ENCODE data around the gene SLC37A1. TPM values are rescaled to one million over a fixed set of nuclear protein-coding genes. Genes with fewer than 3 reads are reported as not detected.

Gene SLC37A1
- total and polyA plus RNA-seq, 4 donors = 2.0 to 7.2 (median 4.3) TPM

DNA sequence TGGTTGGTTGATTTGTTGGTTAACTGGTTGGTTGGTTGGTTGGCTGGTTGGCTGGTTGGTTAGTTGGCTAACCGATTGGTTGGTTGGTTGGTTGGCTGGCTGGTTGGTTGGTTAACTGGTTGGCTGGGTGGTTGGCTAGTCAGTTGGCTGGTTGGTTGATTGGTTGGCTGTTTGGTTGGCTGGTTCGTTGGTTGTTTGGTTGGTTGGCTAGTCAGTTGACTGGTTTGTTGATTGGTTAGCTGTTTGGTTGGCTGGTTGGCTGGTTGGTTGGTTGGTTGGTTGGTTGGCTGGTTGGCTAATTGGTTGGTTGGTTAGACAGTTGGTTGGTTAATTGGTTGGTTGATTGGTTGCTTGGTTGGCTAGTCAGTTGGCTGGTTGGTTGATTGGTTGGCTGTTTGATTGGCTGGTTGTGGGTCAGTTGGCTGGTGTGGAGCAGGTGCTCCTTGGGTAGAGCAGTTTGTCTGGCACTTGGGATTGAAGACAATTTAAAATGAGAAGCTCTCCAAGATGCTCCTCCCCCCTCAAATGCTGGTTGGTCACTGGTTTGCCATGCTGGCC, 24.6 kb upstream of the SLC37A1 start (continued):
- TF ChIP-seq, protein P1, sequence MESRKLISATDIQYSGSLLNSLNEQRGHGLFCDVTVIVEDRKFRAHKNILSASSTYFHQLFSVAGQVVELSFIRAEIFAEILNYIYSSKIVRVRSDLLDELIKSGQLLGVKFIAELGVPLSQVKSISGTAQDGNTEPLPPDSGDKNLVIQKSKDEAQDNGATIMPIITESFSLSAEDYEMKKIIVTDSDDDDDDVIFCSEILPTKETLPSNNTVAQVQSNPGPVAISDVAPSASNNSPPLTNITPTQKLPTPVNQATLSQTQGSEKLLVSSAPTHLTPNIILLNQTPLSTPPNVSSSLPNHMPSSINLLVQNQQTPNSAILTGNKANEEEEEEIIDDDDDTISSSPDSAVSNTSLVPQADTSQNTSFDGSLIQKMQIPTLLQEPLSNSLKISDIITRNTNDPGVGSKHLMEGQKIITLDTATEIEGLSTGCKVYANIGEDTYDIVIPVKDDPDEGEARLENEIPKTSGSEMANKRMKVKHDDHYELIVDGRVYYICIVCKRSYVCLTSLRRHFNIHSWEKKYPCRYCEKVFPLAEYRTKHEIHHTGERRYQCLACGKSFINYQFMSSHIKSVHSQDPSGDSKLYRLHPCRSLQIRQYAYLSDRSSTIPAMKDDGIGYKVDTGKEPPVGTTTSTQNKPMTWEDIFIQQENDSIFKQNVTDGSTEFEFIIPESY (IDR thresholded peaks at IDR 0.05) = no peak

- no peaks in the 10 kb centered on the region for H3K4me1 ChIP-seq (ENCODE audit: control insufficient read depth in 4 of 4, insufficient read depth in 4 of 4, low read length in 3 of 4)
- DNase-seq (ENCODE audit: low spot score) = no peak
- 85% methylated on average over 4 of the region's 4 CpGs for WGBS
- H3K4me3 ChIP-seq (ENCODE audit: low read depth in 1 of 3, low read length in 3 of 3) = no peak overlapping the region
- TF ChIP-seq YY1 (IDR thresholded peaks at IDR 0.05) = no peak
- TF ChIP-seq EGR1 (IDR thresholded peaks at IDR 0.05; ENCODE audit: low read depth in 2 of 2) = no peak
- no peak for TF ChIP-seq MAX (IDR thresholded peaks at IDR 0.05)
- TF ChIP-seq GABPA (IDR thresholded peaks at IDR 0.05 in 1 of 2, conservative IDR thresholded peaks at IDR 0.05 in 1 of 2) = no peak
- no peak for TF ChIP-seq SP1 (IDR thresholded peaks at IDR 0.05)
- H3K9me3 ChIP-seq (ENCODE audit: control insufficient read depth in 4 of 4, low read length in 3 of 4) = no peaks in the 10 kb centered on the region
- H3K27ac ChIP-seq (ENCODE audit: low read depth in 1 of 2, low read length in 2 of 2) = no peak overlapping the region
- no peaks in the 10 kb centered on the region for H3K27me3 ChIP-seq (ENCODE audit: control insufficient read depth in 4 of 4, insufficient read depth in 4 of 4, low read length in 3 of 4)
- no peak overlapping the region for H3K9ac ChIP-seq (ENCODE audit: low read depth in 1 of 2, low read length in 2 of 2)
- no peaks in the 10 kb centered on the region for H3K36me3 ChIP-seq (ENCODE audit: control insufficient read depth in 4 of 4, insufficient read depth in 3 of 4, low read depth in 1 of 4, low read length in 3 of 4)
These were observed 23.7 kb upstream of the SLC37A1 start for GRCh38 chr21:42489991-42490390.

GRCh38 chr21:42490720-42491119, 22.9 kb upstream of the SLC37A1 start:
- TF ChIP-seq FOXA1 (IDR thresholded peaks at IDR 0.05) = no peak
- TF ChIP-seq, protein P2, sequence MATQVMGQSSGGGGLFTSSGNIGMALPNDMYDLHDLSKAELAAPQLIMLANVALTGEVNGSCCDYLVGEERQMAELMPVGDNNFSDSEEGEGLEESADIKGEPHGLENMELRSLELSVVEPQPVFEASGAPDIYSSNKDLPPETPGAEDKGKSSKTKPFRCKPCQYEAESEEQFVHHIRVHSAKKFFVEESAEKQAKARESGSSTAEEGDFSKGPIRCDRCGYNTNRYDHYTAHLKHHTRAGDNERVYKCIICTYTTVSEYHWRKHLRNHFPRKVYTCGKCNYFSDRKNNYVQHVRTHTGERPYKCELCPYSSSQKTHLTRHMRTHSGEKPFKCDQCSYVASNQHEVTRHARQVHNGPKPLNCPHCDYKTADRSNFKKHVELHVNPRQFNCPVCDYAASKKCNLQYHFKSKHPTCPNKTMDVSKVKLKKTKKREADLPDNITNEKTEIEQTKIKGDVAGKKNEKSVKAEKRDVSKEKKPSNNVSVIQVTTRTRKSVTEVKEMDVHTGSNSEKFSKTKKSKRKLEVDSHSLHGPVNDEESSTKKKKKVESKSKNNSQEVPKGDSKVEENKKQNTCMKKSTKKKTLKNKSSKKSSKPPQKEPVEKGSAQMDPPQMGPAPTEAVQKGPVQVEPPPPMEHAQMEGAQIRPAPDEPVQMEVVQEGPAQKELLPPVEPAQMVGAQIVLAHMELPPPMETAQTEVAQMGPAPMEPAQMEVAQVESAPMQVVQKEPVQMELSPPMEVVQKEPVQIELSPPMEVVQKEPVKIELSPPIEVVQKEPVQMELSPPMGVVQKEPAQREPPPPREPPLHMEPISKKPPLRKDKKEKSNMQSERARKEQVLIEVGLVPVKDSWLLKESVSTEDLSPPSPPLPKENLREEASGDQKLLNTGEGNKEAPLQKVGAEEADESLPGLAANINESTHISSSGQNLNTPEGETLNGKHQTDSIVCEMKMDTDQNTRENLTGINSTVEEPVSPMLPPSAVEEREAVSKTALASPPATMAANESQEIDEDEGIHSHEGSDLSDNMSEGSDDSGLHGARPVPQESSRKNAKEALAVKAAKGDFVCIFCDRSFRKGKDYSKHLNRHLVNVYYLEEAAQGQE (IDR thresholded peaks at IDR 0.05) = no peak
- TF ChIP-seq NR2F2 (IDR thresholded peaks at IDR 0.05) = no peak
- TF ChIP-seq MAX (IDR thresholded peaks at IDR 0.05) = no peak
- TF ChIP-seq, protein P1 (IDR thresholded peaks at IDR 0.05) = no peak
- TF ChIP-seq RAD21 (IDR thresholded peaks at IDR 0.05) = no peak
- TF ChIP-seq HNF4G (IDR thresholded peaks at IDR 0.05) = no peak
- TF ChIP-seq, protein P3, sequence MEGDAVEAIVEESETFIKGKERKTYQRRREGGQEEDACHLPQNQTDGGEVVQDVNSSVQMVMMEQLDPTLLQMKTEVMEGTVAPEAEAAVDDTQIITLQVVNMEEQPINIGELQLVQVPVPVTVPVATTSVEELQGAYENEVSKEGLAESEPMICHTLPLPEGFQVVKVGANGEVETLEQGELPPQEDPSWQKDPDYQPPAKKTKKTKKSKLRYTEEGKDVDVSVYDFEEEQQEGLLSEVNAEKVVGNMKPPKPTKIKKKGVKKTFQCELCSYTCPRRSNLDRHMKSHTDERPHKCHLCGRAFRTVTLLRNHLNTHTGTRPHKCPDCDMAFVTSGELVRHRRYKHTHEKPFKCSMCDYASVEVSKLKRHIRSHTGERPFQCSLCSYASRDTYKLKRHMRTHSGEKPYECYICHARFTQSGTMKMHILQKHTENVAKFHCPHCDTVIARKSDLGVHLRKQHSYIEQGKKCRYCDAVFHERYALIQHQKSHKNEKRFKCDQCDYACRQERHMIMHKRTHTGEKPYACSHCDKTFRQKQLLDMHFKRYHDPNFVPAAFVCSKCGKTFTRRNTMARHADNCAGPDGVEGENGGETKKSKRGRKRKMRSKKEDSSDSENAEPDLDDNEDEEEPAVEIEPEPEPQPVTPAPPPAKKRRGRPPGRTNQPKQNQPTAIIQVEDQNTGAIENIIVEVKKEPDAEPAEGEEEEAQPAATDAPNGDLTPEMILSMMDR (IDR thresholded peaks at IDR 0.05; ENCODE audit: low read depth, low read length, missing input control) = no peak
- no peak for TF ChIP-seq YY1 (IDR thresholded peaks at IDR 0.05)
- no peak for TF ChIP-seq GABPA (IDR thresholded peaks at IDR 0.05 in 1 of 2, conservative IDR thresholded peaks at IDR 0.05 in 1 of 2)
- TF ChIP-seq SP1 (IDR thresholded peaks at IDR 0.05) = no peak
- no peak for TF ChIP-seq JUND (IDR thresholded peaks at IDR 0.05)
- no peak for TF ChIP-seq RXRA (IDR thresholded peaks at IDR 0.05)
- TF ChIP-seq HNF4A (conservative IDR thresholded peaks at IDR 0.05) = no peak
- no peak for TF ChIP-seq ATF3 (IDR thresholded peaks at IDR 0.05)
- TF ChIP-seq EGR1 (IDR thresholded peaks at IDR 0.05; ENCODE audit: low read depth in 2 of 2) = no peak
- TF ChIP-seq FOXA2 (IDR thresholded peaks at IDR 0.05) = no peak
- TF ChIP-seq TAF1 (conservative IDR thresholded peaks at IDR 0.05) = no peak
- no peak for DNase-seq (ENCODE audit: low spot score)
- Histone ChIP-seq H3K27me3 (ENCODE audit: control insufficient read depth in 4 of 4, insufficient read depth in 4 of 4, low read length in 3 of 4) (no peaks in the 10 kb centered on the region), H3K36me3 (ENCODE audit: control insufficient read depth in 4 of 4, insufficient read depth in 3 of 4, low read depth in 1 of 4, low read length in 3 of 4) (no peaks in the 10 kb centered on the region), H3K9ac (ENCODE audit: low read depth in 1 of 2, low read length in 2 of 2) (no peak overlapping the region), H3K4me1 (ENCODE audit: control insufficient read depth in 4 of 4, insufficient read depth in 4 of 4, low read length in 3 of 4) (peaks cover 0 to 4% (median 3%) of the 10 kb centered on the region in 4 donors), H3K4me3 (ENCODE audit: low read depth in 1 of 3, low read length in 3 of 3) (no peak overlapping the region), H3K9me3 (ENCODE audit: control insufficient read depth in 4 of 4, low read length in 3 of 4) (no peaks in the 10 kb centered on the region), H3K27ac (ENCODE audit: low read depth in 1 of 2, low read length in 2 of 2) (no peak overlapping the region)

All from liver (tissue), 9 donors.